Measurements from ENCODE around the gene JCAD. TPM values are rescaled to one million over a fixed set of nuclear protein-coding genes. Genes with fewer than 3 reads are reported as not detected.

Gene JCAD
- polyA plus RNA-seq, 1 of the 3 experiments (the other 2 are of a cell fraction): 19.0 TPM

DNA sequence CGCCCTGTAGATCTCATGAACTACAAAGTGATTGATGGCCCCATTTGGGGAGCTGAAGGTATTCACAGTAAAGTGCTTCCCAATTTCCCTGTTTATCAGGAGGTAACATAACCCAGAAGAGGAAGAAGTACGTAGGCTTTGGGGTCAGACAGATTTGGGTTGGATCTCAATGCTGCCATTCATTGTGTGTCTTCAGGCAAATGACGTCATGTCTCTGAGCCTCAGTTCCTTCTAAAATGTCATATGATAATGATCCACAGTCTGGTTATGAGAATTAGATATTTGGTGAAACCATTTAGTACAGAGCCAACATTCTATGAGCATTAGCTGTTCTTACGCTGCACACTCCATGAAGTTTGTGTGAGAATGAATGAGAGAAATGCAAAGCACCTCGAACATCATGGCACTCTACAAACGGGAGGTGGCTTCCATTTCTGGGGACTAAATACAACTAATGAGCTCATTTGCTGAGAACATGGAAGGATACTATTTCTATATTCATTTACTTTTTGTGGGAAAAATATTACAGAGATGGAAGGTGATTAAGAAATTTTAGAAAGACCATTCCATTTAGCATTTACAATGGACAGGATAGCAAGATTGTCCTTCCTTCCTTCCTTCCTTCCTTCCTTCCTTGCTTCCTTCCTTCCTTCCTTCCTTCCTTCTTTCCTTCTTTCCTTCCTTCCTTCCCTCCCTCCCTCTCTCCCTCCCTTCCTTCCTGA is 13.8 kb upstream of the JCAD start (continued):
- TF ChIP-seq EP300 (IDR thresholded peaks at IDR 0.05; ENCODE audit: borderline replicate concordance in 1 of 2, low read depth in 1 of 2, low read length in 1 of 2) (no peak), EZH2phosphoT487 (IDR thresholded peaks at IDR 0.05; ENCODE audit: borderline replicate concordance, low read depth) (no peak), MEF2A (IDR thresholded peaks at IDR 0.05; ENCODE audit: borderline replicate concordance, low read depth) (no peak)
- TF ChIP-seq, protein P1, sequence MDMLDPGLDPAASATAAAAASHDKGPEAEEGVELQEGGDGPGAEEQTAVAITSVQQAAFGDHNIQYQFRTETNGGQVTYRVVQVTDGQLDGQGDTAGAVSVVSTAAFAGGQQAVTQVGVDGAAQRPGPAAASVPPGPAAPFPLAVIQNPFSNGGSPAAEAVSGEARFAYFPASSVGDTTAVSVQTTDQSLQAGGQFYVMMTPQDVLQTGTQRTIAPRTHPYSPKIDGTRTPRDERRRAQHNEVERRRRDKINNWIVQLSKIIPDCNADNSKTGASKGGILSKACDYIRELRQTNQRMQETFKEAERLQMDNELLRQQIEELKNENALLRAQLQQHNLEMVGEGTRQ (IDR thresholded peaks at IDR 0.05; ENCODE audit: borderline replicate concordance, low read depth, low read length): no peak
- TF ChIP-seq, protein P2, sequence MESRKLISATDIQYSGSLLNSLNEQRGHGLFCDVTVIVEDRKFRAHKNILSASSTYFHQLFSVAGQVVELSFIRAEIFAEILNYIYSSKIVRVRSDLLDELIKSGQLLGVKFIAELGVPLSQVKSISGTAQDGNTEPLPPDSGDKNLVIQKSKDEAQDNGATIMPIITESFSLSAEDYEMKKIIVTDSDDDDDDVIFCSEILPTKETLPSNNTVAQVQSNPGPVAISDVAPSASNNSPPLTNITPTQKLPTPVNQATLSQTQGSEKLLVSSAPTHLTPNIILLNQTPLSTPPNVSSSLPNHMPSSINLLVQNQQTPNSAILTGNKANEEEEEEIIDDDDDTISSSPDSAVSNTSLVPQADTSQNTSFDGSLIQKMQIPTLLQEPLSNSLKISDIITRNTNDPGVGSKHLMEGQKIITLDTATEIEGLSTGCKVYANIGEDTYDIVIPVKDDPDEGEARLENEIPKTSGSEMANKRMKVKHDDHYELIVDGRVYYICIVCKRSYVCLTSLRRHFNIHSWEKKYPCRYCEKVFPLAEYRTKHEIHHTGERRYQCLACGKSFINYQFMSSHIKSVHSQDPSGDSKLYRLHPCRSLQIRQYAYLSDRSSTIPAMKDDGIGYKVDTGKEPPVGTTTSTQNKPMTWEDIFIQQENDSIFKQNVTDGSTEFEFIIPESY (IDR thresholded peaks at IDR 0.05; ENCODE audit: borderline replicate concordance, low read depth): no peak

DNA sequence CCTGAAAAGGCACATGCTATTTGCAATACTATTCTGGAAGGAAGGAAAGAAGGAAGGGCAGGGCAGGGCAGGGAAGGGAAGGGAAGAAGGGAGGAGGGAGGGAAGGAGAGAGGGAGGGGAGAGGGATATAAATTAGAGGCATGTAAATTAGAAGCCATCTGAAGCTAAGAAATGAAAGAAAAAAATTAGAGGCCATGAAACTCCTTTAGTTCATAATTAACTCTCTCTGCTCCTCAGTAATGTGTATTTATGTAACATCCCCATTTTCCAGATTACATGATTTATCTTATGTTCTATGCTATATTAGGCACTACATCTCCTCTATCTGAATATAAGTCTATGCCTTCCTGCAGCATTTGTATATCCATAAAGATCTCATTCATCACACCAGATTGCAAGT is 12.7 kb upstream of the JCAD start:
- H2AFZ ChIP-seq (ENCODE audit: low read depth): no peak overlapping the region
- POLR2A ChIA-PET: no interaction called here
- no peak for DNase-seq
- CTCF ChIA-PET: interaction anchor here (1.2 to 1.4 kb wide), 2 partner anchors 10 to 106 kb away, joined by 3 to 4 read pairs; no protein-coding TSS in a partner anchor
- no peak overlapping the region for H3K27ac ChIP-seq (ENCODE audit: low read depth in 2 of 2, low read length in 1 of 2)
- no peak overlapping the region for H3K9ac ChIP-seq
- H3K4me3 ChIP-seq (ENCODE audit: low read depth in 2 of 2, low read length in 1 of 2): no peak overlapping the region
- H3K9me2 ChIP-seq: no peaks in the 10 kb centered on the region
- H3K79me2 ChIP-seq (ENCODE audit: insufficient read depth): no peaks in the 10 kb centered on the region
- H3K4me2 ChIP-seq: no peak overlapping the region
- no peaks in the 10 kb centered on the region for H3K9me3 ChIP-seq
- H3K36me3 ChIP-seq (replicated peaks in 1 of 2; ENCODE audit: control insufficient read depth in 1 of 2, insufficient read depth in 2 of 2, low read length in 1 of 2): no peaks in the 10 kb centered on the region
- no peaks in the 10 kb centered on the region for H3K27me3 ChIP-seq (ENCODE audit: insufficient read depth)
- H3F3A ChIP-seq (replicated peaks; ENCODE audit: insufficient read depth): no peaks in the 10 kb centered on the region
- peaks cover 7% of the 10 kb centered on the region in 2 experiments; a peak in 3 of 4 replicates for H3K4me1 ChIP-seq (ENCODE audit: control insufficient read depth in 1 of 2, insufficient read depth in 2 of 2, low read depth in 1 of 2, low read length in 1 of 2)
- no peaks in the 10 kb centered on the region for H4K20me1 ChIP-seq (ENCODE audit: insufficient read depth)
- TF ChIP-seq, protein P3, sequence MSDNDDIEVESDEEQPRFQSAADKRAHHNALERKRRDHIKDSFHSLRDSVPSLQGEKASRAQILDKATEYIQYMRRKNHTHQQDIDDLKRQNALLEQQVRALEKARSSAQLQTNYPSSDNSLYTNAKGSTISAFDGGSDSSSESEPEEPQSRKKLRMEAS (IDR thresholded peaks at IDR 0.05; ENCODE audit: low read depth): no peak
- TF ChIP-seq RFX5 (IDR thresholded peaks at IDR 0.05; ENCODE audit: low read length): no peak
- TF ChIP-seq EP300 (IDR thresholded peaks at IDR 0.05; ENCODE audit: borderline replicate concordance in 1 of 2, low read depth in 1 of 2, low read length in 1 of 2): no peak
- TF ChIP-seq, protein P4, sequence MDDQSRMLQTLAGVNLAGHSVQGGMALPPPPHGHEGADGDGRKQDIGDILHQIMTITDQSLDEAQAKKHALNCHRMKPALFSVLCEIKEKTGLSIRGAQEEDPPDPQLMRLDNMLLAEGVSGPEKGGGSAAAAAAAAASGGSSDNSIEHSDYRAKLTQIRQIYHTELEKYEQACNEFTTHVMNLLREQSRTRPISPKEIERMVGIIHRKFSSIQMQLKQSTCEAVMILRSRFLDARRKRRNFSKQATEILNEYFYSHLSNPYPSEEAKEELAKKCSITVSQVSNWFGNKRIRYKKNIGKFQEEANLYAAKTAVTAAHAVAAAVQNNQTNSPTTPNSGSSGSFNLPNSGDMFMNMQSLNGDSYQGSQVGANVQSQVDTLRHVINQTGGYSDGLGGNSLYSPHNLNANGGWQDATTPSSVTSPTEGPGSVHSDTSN (IDR thresholded peaks at IDR 0.05): no peak
- TF ChIP-seq NFIC (IDR thresholded peaks at IDR 0.05; ENCODE audit: borderline replicate concordance): no peak
- TF ChIP-seq YY1 (IDR thresholded peaks at IDR 0.05; ENCODE audit: low read depth): no peak
- TF ChIP-seq, protein P5, sequence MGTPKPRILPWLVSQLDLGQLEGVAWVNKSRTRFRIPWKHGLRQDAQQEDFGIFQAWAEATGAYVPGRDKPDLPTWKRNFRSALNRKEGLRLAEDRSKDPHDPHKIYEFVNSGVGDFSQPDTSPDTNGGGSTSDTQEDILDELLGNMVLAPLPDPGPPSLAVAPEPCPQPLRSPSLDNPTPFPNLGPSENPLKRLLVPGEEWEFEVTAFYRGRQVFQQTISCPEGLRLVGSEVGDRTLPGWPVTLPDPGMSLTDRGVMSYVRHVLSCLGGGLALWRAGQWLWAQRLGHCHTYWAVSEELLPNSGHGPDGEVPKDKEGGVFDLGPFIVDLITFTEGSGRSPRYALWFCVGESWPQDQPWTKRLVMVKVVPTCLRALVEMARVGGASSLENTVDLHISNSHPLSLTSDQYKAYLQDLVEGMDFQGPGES (IDR thresholded peaks at IDR 0.05; ENCODE audit: low read depth, low read length): no peak
- no peak for TF ChIP-seq MXI1 (IDR thresholded peaks at IDR 0.05; ENCODE audit: low read depth, low read length)
- TF ChIP-seq, protein P6, sequence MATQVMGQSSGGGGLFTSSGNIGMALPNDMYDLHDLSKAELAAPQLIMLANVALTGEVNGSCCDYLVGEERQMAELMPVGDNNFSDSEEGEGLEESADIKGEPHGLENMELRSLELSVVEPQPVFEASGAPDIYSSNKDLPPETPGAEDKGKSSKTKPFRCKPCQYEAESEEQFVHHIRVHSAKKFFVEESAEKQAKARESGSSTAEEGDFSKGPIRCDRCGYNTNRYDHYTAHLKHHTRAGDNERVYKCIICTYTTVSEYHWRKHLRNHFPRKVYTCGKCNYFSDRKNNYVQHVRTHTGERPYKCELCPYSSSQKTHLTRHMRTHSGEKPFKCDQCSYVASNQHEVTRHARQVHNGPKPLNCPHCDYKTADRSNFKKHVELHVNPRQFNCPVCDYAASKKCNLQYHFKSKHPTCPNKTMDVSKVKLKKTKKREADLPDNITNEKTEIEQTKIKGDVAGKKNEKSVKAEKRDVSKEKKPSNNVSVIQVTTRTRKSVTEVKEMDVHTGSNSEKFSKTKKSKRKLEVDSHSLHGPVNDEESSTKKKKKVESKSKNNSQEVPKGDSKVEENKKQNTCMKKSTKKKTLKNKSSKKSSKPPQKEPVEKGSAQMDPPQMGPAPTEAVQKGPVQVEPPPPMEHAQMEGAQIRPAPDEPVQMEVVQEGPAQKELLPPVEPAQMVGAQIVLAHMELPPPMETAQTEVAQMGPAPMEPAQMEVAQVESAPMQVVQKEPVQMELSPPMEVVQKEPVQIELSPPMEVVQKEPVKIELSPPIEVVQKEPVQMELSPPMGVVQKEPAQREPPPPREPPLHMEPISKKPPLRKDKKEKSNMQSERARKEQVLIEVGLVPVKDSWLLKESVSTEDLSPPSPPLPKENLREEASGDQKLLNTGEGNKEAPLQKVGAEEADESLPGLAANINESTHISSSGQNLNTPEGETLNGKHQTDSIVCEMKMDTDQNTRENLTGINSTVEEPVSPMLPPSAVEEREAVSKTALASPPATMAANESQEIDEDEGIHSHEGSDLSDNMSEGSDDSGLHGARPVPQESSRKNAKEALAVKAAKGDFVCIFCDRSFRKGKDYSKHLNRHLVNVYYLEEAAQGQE (IDR thresholded peaks at IDR 0.05; ENCODE audit: low read depth, low read length): no peak
